OCI-LY1 (cell line): Measurements from ENCODE around the gene CCDC57.

Experiments
- H2AFZ ChIP-seq: fragments of 200-600 bp; sonication (generic), shearing (Covaris generic); 2 replicates; pipeline ENCODE4 v1.6.0; 2014; ENCODE audit warnings: antibody characterized with exemption, mild to moderate bottlenecking, low read length
- H3F3A ChIP-seq: fragments of 200-600 bp; sonication (generic), shearing (Covaris generic); 2 replicates; pipeline ENCODE4 v1.6.0; 2014; ENCODE audit warnings: mild to moderate bottlenecking, antibody characterized with exemption, low read length, moderate library complexity; ENCODE audit not compliant: insufficient read depth
- H3K27ac ChIP-seq: fragments of 200-600 bp; sonication (generic); 2 replicates; pipeline ENCODE4 v1.5.1; 2014; ENCODE audit warnings: low read length, mixed run types, mild to moderate bottlenecking, low read depth; ENCODE audit not compliant: poor library complexity, severe bottlenecking
- H3K27me3 ChIP-seq: fragments of 200-600 bp; sonication (generic); 2 replicates; pipeline ENCODE4 v1.6.0; 2014; ENCODE audit warnings: antibody characterized with exemption, mild to moderate bottlenecking, low read length, moderate library complexity; ENCODE audit not compliant: insufficient read depth
- H3K36me3 ChIP-seq: fragments of 200-600 bp; sonication (generic); 2 replicates; pipeline ENCODE4 v1.6.1; 2014; ENCODE audit warnings: mild to moderate bottlenecking, antibody characterized with exemption, low read length, moderate library complexity, mixed read lengths; ENCODE audit not compliant: insufficient read depth
- H3K4me1 ChIP-seq: fragments of 200-600 bp; sonication (generic); 2 replicates; pipeline ENCODE4 v1.5.1; 2014; ENCODE audit warnings: mild to moderate bottlenecking, low read length, moderate library complexity; ENCODE audit not compliant: insufficient read depth, severe bottlenecking
- H3K4me2 ChIP-seq: fragments of 200-600 bp; sonication (generic), shearing (Covaris generic); 2 replicates; pipeline ENCODE4 v1.6.1; 2014; ENCODE audit warnings: low read length
- H3K4me3 ChIP-seq: fragments of 200-600 bp; sonication (generic); 2 replicates; pipeline ENCODE4 v1.5.1; 2014; ENCODE audit warnings: low read length, low read depth, mild to moderate bottlenecking, mixed read lengths; ENCODE audit not compliant: poor library complexity, severe bottlenecking
- H3K79me2 ChIP-seq: fragments of 200-600 bp; shearing (Covaris generic); 2 replicates; pipeline ENCODE4 v1.6.1; 2016; ENCODE audit warnings: mixed run types, low read length, mixed read lengths; ENCODE audit not compliant: insufficient read depth
- H3K9ac ChIP-seq: fragments of 200-600 bp; sonication (generic), shearing (Covaris generic); 2 replicates; pipeline ENCODE4 v1.6.1; 2014; ENCODE audit warnings: mild to moderate bottlenecking, low read length, mixed read lengths
- H3K9me2 ChIP-seq: fragments of 200-600 bp; sonication (generic), shearing (Covaris generic); 2 replicates; pipeline ENCODE4 v1.6.1; 2014; ENCODE audit warnings: low read depth, mild to moderate bottlenecking, low read length, mixed read lengths
- H3K9me3 ChIP-seq: fragments of 200-600 bp; shearing (Covaris generic); 2 replicates; pipeline ENCODE4 v1.6.1; 2014; ENCODE audit warnings: low read length, mixed read lengths
- H4K20me1 ChIP-seq: fragments of 200-600 bp; sonication (generic), shearing (Covaris generic); 2 replicates; pipeline ENCODE4 v1.6.0; 2016; ENCODE audit warnings: mild to moderate bottlenecking, low read length; ENCODE audit not compliant: insufficient read depth
- CTCF ChIP-seq: fragments of 200-600 bp; sonication (generic), shearing (Covaris generic); IDR thresholded peaks from 2 replicates; pipeline ENCODE4 v1.5.1; 2017; ENCODE audit warnings: mild to moderate bottlenecking, antibody characterized with exemption, low read length, moderate library complexity, mixed read lengths
- EZH2 ChIP-seq: fragments of 200-600 bp; sonication (generic), shearing (Covaris generic); IDR thresholded peaks from 2 replicates; pipeline ENCODE4 v1.8.0; 2017; ENCODE audit warnings: borderline replicate concordance, mixed run types, mild to moderate bottlenecking, antibody characterized with exemption, low read length, moderate library complexity, mixed read lengths

Gene CCDC57

GRCh38 chr17:82238472-82239201 is 26.0 kb upstream of the CCDC57 start:
- H3K36me3 ChIP-seq, result peaks cover 25% of the 10 kb centered on the region
- H3K9ac ChIP-seq, result no peak overlapping the region
- no peaks in the 10 kb centered on the region for H3F3A ChIP-seq
- no peaks in the 10 kb centered on the region for H3K79me2 ChIP-seq
- no peaks in the 10 kb centered on the region for H3K4me1 ChIP-seq
- H3K9me2 ChIP-seq, result no peaks in the 10 kb centered on the region
- H3K4me3 ChIP-seq, result no peak overlapping the region
- TF ChIP-seq CTCF (no peak), EZH2 (no peak)
- peaks cover 7% of the 10 kb centered on the region; the same call in 1 of the 2 replicates for H3K27me3 ChIP-seq
- H3K9me3 ChIP-seq, result no peaks in the 10 kb centered on the region
- no peak overlapping the region for H2AFZ ChIP-seq
- H3K4me2 ChIP-seq, result no peak overlapping the region
- H4K20me1 ChIP-seq, result no peaks in the 10 kb centered on the region
- no peak overlapping the region for H3K27ac ChIP-seq

GRCh38 chr17:82237746-82238471 is 25.3 kb upstream of the CCDC57 start:
- no peak overlapping the region for H3K27ac ChIP-seq
- H3K4me3 ChIP-seq, result no peak overlapping the region
- H2AFZ ChIP-seq, result no peak overlapping the region
- no peaks in the 10 kb centered on the region for H3K9me3 ChIP-seq
- H4K20me1 ChIP-seq, result no peaks in the 10 kb centered on the region
- no peaks in the 10 kb centered on the region for H3F3A ChIP-seq
- H3K79me2 ChIP-seq, result no peaks in the 10 kb centered on the region
- no peak for TF ChIP-seq EZH2
- TF ChIP-seq CTCF, result no peak
- H3K9ac ChIP-seq, result no peak overlapping the region
- H3K4me2 ChIP-seq, result no peak overlapping the region
- H3K27me3 ChIP-seq, result peaks cover 7% of the 10 kb centered on the region; the same call in 1 of the 2 replicates
- H3K9me2 ChIP-seq, result no peaks in the 10 kb centered on the region
- H3K4me1 ChIP-seq, result no peaks in the 10 kb centered on the region
- H3K36me3 ChIP-seq, result peaks cover 18% of the 10 kb centered on the region

GRCh38 chr17:82237083-82237745 is 24.6 kb upstream of the CCDC57 start:
- H3K9me3 ChIP-seq, result no peaks in the 10 kb centered on the region
- H3K9me2 ChIP-seq, result no peaks in the 10 kb centered on the region
- no peak overlapping the region for H3K9ac ChIP-seq
- H3K27me3 ChIP-seq, result peaks cover 7% of the 10 kb centered on the region; the same call in 1 of the 2 replicates
- H3K4me3 ChIP-seq, result no peak overlapping the region
- H3F3A ChIP-seq, result no peaks in the 10 kb centered on the region
- H2AFZ ChIP-seq, result no peak overlapping the region
- TF ChIP-seq CTCF (no peak), EZH2 (no peak)
- H3K36me3 ChIP-seq, result peaks cover 11% of the 10 kb centered on the region; the same call in 1 of the 2 replicates
- no peaks in the 10 kb centered on the region for H4K20me1 ChIP-seq
- H3K79me2 ChIP-seq, result no peaks in the 10 kb centered on the region
- H3K4me2 ChIP-seq, result no peak overlapping the region
- H3K27ac ChIP-seq, result no peak overlapping the region
- H3K4me1 ChIP-seq, result no peaks in the 10 kb centered on the region
